ENCODE data around the gene CEACAM3.

The CEACAM3 gene

DNA sequence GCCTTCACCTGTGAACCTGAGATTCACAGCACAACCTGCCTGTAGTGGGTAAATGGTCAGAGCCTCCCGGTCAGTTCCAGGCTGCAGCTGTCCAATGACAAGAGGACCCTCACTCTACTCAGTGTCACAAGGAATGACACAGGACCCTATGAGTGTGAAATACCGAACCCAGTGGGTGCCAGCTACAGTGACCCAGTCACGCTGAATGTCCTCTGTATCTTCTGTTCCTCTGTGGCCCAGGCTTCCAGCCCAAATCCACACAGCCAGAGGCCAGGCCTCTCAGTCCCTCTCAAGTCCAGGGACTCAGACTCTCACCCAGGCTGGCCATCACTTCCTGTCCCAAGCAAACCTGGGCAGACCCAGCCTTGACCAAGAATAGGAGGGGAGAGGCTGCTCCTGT is 10.8 kb downstream of the CEACAM3 start:
- TF ChIP-seq, protein P1, sequence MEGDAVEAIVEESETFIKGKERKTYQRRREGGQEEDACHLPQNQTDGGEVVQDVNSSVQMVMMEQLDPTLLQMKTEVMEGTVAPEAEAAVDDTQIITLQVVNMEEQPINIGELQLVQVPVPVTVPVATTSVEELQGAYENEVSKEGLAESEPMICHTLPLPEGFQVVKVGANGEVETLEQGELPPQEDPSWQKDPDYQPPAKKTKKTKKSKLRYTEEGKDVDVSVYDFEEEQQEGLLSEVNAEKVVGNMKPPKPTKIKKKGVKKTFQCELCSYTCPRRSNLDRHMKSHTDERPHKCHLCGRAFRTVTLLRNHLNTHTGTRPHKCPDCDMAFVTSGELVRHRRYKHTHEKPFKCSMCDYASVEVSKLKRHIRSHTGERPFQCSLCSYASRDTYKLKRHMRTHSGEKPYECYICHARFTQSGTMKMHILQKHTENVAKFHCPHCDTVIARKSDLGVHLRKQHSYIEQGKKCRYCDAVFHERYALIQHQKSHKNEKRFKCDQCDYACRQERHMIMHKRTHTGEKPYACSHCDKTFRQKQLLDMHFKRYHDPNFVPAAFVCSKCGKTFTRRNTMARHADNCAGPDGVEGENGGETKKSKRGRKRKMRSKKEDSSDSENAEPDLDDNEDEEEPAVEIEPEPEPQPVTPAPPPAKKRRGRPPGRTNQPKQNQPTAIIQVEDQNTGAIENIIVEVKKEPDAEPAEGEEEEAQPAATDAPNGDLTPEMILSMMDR (IDR thresholded peaks at IDR 0.05; ENCODE audit: low read depth, low read length), result no peak
- no peak for TF ChIP-seq MAX (IDR thresholded peaks at IDR 0.05; ENCODE audit: low read depth, low read length)
- TF ChIP-seq MYC (IDR thresholded peaks at IDR 0.05; ENCODE audit: low read depth, low read length), result no peak
- no peak for TF ChIP-seq POLR2A (IDR thresholded peaks at IDR 0.05; ENCODE audit: extremely low read depth, insufficient read length)
- no peak for DNase-seq (ENCODE audit: low read depth)
- no peak overlapping the region for H3K4me3 ChIP-seq (ENCODE audit: low read depth, low read length)

- peak; percentile 16 for DNase-seq (ENCODE audit: low read depth)
- TF ChIP-seq POLR2A (IDR thresholded peaks at IDR 0.05; ENCODE audit: extremely low read depth, insufficient read length), result no peak
- TF ChIP-seq MAX (IDR thresholded peaks at IDR 0.05; ENCODE audit: low read depth, low read length), result no peak
- no peak overlapping the region for H3K4me3 ChIP-seq (ENCODE audit: low read depth, low read length)
Measured at GRCh38 chr19:41808663-41809566, 12.5 kb downstream of the CEACAM3 start.

DNA sequence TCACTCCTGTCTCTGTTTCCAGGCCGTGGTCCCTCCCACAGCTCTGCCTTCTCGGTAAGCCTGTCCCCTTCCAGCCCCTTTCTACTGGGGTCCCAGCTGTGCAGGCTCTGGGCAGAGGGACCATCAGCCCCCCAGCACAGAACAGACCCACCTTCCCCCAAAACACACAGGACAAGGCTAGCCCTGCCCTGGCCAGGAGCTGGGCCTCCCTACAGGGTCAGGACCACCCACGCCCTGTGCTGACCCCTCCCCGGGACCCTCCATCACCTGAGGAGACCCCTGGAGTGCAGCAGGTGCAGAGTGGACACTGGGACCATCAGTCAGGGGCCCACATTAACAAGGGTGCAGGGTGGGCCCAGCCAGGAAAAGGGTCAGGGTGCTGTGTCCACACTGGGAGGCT is 13.9 kb downstream of the CEACAM3 start:
- no peak for TF ChIP-seq POLR2A (IDR thresholded peaks at IDR 0.05; ENCODE audit: extremely low read depth, insufficient read length)
- no peak for TF ChIP-seq MAX (IDR thresholded peaks at IDR 0.05; ENCODE audit: low read depth, low read length)
- TF ChIP-seq MYC (IDR thresholded peaks at IDR 0.05; ENCODE audit: low read depth, low read length), result no peak
- TF ChIP-seq, protein P1 (IDR thresholded peaks at IDR 0.05; ENCODE audit: low read depth, low read length), result no peak

GRCh38 chr19:41811036-41811435 is 14.6 kb downstream of the CEACAM3 start:
- peak; percentile 59 for DNase-seq (ENCODE audit: low read depth)
- no peak for TF ChIP-seq MAX (IDR thresholded peaks at IDR 0.05; ENCODE audit: low read depth, low read length)
- TF ChIP-seq MYC (IDR thresholded peaks at IDR 0.05; ENCODE audit: low read depth, low read length), result no peak
- TF ChIP-seq, protein P1 (IDR thresholded peaks at IDR 0.05; ENCODE audit: low read depth, low read length), result no peak
- no peak for TF ChIP-seq POLR2A (IDR thresholded peaks at IDR 0.05; ENCODE audit: extremely low read depth, insufficient read length)
- no peak overlapping the region for H3K4me3 ChIP-seq (ENCODE audit: low read depth, low read length)

More for the DNA sequence above, 13.9 kb downstream of the CEACAM3 start:
- H3K4me3 ChIP-seq (ENCODE audit: low read depth, low read length), result no peak overlapping the region
- no peak for DNase-seq (ENCODE audit: low read depth)

- TF ChIP-seq POLR2A (IDR thresholded peaks at IDR 0.05; ENCODE audit: extremely low read depth, insufficient read length), result no peak
- TF ChIP-seq MAX (IDR thresholded peaks at IDR 0.05; ENCODE audit: low read depth, low read length), result no peak
- TF ChIP-seq MYC (IDR thresholded peaks at IDR 0.05; ENCODE audit: low read depth, low read length), result no peak
- TF ChIP-seq, protein P1 (IDR thresholded peaks at IDR 0.05; ENCODE audit: low read depth, low read length), result no peak
- H3K4me3 ChIP-seq (ENCODE audit: low read depth, low read length), result no peak overlapping the region
- DNase-seq (ENCODE audit: low read depth), result no peak
Measured at GRCh38 chr19:41811981-41812380, 15.6 kb downstream of the CEACAM3 start.

DNA sequence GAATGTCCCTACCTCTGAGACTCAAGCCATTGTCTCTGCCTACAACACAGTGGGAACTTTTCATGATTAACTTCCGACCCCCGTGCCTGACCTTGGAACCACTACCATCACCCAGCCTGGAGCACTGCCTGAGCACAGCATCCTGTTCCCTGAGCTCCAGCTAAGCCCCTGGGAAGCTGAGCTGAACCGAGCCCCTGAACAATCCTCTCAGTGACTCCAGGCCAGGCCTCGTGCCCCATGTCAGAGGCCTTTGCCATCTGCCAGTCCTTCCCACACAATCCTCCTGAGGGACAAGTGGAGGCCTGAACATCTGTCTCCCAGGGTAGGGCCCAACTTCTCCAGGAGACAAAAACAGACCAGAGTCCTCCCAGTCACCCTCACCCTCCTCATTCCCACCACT is 17.5 kb downstream of the CEACAM3 start:
- TF ChIP-seq MYC (IDR thresholded peaks at IDR 0.05; ENCODE audit: low read depth, low read length) (no peak), POLR2A (IDR thresholded peaks at IDR 0.05; ENCODE audit: extremely low read depth, insufficient read length) (no peak), MAX (IDR thresholded peaks at IDR 0.05; ENCODE audit: low read depth, low read length) (no peak)
- TF ChIP-seq, protein P1 (IDR thresholded peaks at IDR 0.05; ENCODE audit: low read depth, low read length), result no peak
- no peak for DNase-seq (ENCODE audit: low read depth)
- no peak overlapping the region for H3K4me3 ChIP-seq (ENCODE audit: low read depth, low read length)
